ENCODE data around the gene IHH. TPM values are rescaled to one million over a fixed set of nuclear protein-coding genes. Genes with fewer than 3 reads are reported as not detected.
A peak's percentile ranks its signal among the peaks of the same experiment; 100 is the strongest.

Gene IHH
- total RNA-seq, 1 experiment from 2014 or later = 0.07 TPM

- Histone ChIP-seq H4K20me1 (ENCODE audit: low read length) (no peaks in the 10 kb centered on the region), H3K4me1 (ENCODE audit: insufficient read depth, low read length) (peaks cover 16% of the 10 kb centered on the region), H3K27ac (ENCODE audit: low read length) (no peak overlapping the region), H3K9me2 (replicated peaks; ENCODE audit: low read length) (no peaks in the 10 kb centered on the region), H3K9ac (ENCODE audit: low read length) (no peak overlapping the region), H3F3A (ENCODE audit: low read length, unreplicated experiment) (no peaks in the 10 kb centered on the region), H3K4me2 (ENCODE audit: low read length) (no peak overlapping the region), H3K9me3 (ENCODE audit: low read length) (no peaks in the 10 kb centered on the region), H3K27me3 (ENCODE audit: low read length) (no peaks in the 10 kb centered on the region), H3K79me2 (ENCODE audit: low read length) (no peaks in the 10 kb centered on the region), H3K36me3 (ENCODE audit: low read depth, low read length) (no peaks in the 10 kb centered on the region), H2AFZ (ENCODE audit: low read length) (no peak overlapping the region), H3K4me3 (ENCODE audit: low read length) (no peak overlapping the region)
- BruUV-seq (replicated peaks) = no TSS peak
- TF ChIP-seq EZH2 (IDR thresholded peaks at IDR 0.05; ENCODE audit: low read length, unreplicated experiment) (no peak), CTCF (conservative IDR thresholded peaks at IDR 0.05; ENCODE audit: low read depth, low read length) (no peak), EZH2phosphoT487 (IDR thresholded peaks at IDR 0.05; ENCODE audit: borderline replicate concordance, low read length) (no peak)
- no peak for DNase-seq
- ChIA-PET POLR2A (ENCODE audit: unreplicated experiment) (no interaction called here), CTCF (interaction anchor here (0.5 to 1.4 kb wide), 4 partner anchors 31 to 179 kb away, joined by 3 to 6 read pairs (median 4); no protein-coding TSS in a partner anchor)
- ATAC-seq = no peak
- intact Hi-C loops (cut with micrococcal nuclease) = loop anchor here (5.0 kb wide), 2 partner anchors 45 to 70 kb away; no protein-coding TSS in a partner anchor
These were observed 12.1 kb upstream of the IHH start for GRCh38 chr2:219072741-219073250.

DNA sequence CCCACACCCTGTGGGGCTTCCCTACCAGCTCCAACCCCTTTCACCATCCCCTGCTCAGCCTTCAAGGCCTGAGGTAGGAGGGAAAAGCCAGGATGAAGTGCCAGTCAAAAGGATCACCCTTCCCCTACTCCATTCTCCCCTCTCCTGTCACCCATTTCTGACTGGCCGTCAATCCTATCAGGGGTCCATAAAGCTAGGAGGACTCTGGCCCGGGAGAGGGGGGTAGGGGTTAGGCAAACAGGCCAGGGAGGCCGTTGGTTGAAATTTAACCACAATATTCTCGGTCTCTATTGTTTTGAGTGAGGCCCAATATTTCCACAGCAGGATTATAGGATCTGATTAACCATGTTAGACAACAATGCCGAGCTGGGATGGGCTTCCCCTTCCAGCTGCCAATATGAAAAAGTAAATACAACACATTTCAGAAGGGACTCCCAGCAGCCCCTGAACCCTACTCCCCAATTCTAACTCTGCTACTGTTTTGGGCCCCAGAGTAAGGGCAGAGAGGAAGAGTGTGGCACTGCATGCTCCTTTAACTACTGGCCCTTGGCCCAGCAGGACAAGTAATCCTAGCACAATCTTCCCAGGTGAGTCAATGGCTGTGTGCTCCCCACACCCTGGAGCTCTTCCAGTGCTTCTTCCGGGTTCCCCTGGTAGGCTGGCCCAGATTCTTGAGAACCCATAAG is 10.6 kb upstream of the IHH start:
- peaks cover 16% of the 10 kb centered on the region for H3K4me1 ChIP-seq (ENCODE audit: insufficient read depth, low read length)
- no peaks in the 10 kb centered on the region for H3F3A ChIP-seq (ENCODE audit: low read length, unreplicated experiment)
- CTCF ChIA-PET = interaction anchor here (0.8 to 1.4 kb wide), 5 partner anchors 13 to 84 kb away, joined by 3 to 6 read pairs (median 4); no protein-coding TSS in a partner anchor
- POLR2A ChIA-PET (ENCODE audit: unreplicated experiment) = no interaction called here
- no peak overlapping the region for H3K4me3 ChIP-seq (ENCODE audit: low read length)
- no peak for TF ChIP-seq EZH2 (IDR thresholded peaks at IDR 0.05; ENCODE audit: low read length, unreplicated experiment)
- TF ChIP-seq EZH2phosphoT487 (IDR thresholded peaks at IDR 0.05; ENCODE audit: borderline replicate concordance, low read length) = no peak
- TF ChIP-seq CTCF (conservative IDR thresholded peaks at IDR 0.05; ENCODE audit: low read depth, low read length) = no peak
- BruUV-seq (replicated peaks) = no TSS peak
- no peaks in the 10 kb centered on the region for H3K9me2 ChIP-seq (replicated peaks; ENCODE audit: low read length)
- peak overlapping the region; percentile 36 for H3K27ac ChIP-seq (ENCODE audit: low read length)
- H3K27me3 ChIP-seq (ENCODE audit: low read length) = no peaks in the 10 kb centered on the region
- 0 out of 2 replicates have a peak overlapping the region, but pooled peaks have one; percentile 19 for H2AFZ ChIP-seq (ENCODE audit: low read length)
- no peaks in the 10 kb centered on the region for H3K9me3 ChIP-seq (ENCODE audit: low read length)
- H4K20me1 ChIP-seq (ENCODE audit: low read length) = no peaks in the 10 kb centered on the region
- H3K9ac ChIP-seq (ENCODE audit: low read length) = no peak overlapping the region
- no peaks in the 10 kb centered on the region for H3K36me3 ChIP-seq (ENCODE audit: low read depth, low read length)
- H3K79me2 ChIP-seq (ENCODE audit: low read length) = no peaks in the 10 kb centered on the region
- peak; percentile 78 for DNase-seq
- intact Hi-C loops (cut with micrococcal nuclease) = loop anchor here (5.0 kb wide), 2 partner anchors 46 to 71 kb away; no protein-coding TSS in a partner anchor
- H3K4me2 ChIP-seq (ENCODE audit: low read length) = peak overlapping the region; percentile 40
- peak; percentile 97 for ATAC-seq

GRCh38 chr2:219065484-219065883 is 4.8 kb upstream of the IHH start:
- no peak overlapping the region for H3K27ac ChIP-seq (ENCODE audit: low read length)
- intact Hi-C loops (cut with micrococcal nuclease) = no loop called here
- H2AFZ ChIP-seq (ENCODE audit: low read length) = no peak overlapping the region
- POLR2A ChIA-PET (ENCODE audit: unreplicated experiment) = no interaction called here
- H3K9me2 ChIP-seq (replicated peaks; ENCODE audit: low read length) = no peaks in the 10 kb centered on the region
- DNase-seq (no peak), ATAC-seq (no peak)
- H3K4me3 ChIP-seq (ENCODE audit: low read length) = no peak overlapping the region
- H3K4me2 ChIP-seq (ENCODE audit: low read length) = no peak overlapping the region
- CTCF ChIA-PET = no interaction called here
- no peaks in the 10 kb centered on the region for H4K20me1 ChIP-seq (ENCODE audit: low read length)
- BruUV-seq (replicated peaks) = no TSS peak
- no peaks in the 10 kb centered on the region for H3K36me3 ChIP-seq (ENCODE audit: low read depth, low read length)
- TF ChIP-seq EZH2 (IDR thresholded peaks at IDR 0.05; ENCODE audit: low read length, unreplicated experiment) (no peak), CTCF (conservative IDR thresholded peaks at IDR 0.05; ENCODE audit: low read depth, low read length) (no peak), EZH2phosphoT487 (IDR thresholded peaks at IDR 0.05; ENCODE audit: borderline replicate concordance, low read length) (no peak)
- peaks cover 21% of the 10 kb centered on the region for H3K27me3 ChIP-seq (ENCODE audit: low read length)
- no peaks in the 10 kb centered on the region for H3K79me2 ChIP-seq (ENCODE audit: low read length)
- H3K4me1 ChIP-seq (ENCODE audit: insufficient read depth, low read length) = peaks cover 3% of the 10 kb centered on the region; the same call in 1 of the 2 replicates
- H3F3A ChIP-seq (ENCODE audit: low read length, unreplicated experiment) = no peaks in the 10 kb centered on the region
- H3K9me3 ChIP-seq (ENCODE audit: low read length) = no peaks in the 10 kb centered on the region
- H3K9ac ChIP-seq (ENCODE audit: low read length) = no peak overlapping the region

Measured in PC-3 (cell line).